ENCODE data around the gene SHB. TPM values are rescaled to one million over a fixed set of nuclear protein-coding genes. Genes with fewer than 3 reads are reported as not detected.

The SHB gene
- total RNA-seq, 1 experiment from 2014 or later = 12.2 TPM

- TF ChIP-seq PRDM15 (CRISPR knock-in tag; IDR thresholded peaks at IDR 0.05) = no peak
- no peak for TF ChIP-seq NFE2L1 (CRISPR knock-in tag; IDR thresholded peaks at IDR 0.05)
- no peak for TF ChIP-seq GABPB1 (CRISPR knock-in tag; IDR thresholded peaks at IDR 0.05)
- TF ChIP-seq ZMAT4 (CRISPR knock-in tag; IDR thresholded peaks at IDR 0.05) = no peak
- no peak for TF ChIP-seq ETV6 (CRISPR knock-in tag; IDR thresholded peaks at IDR 0.05)
These were observed 162.5 kb downstream of the SHB start (continued) for GRCh38 chr9:37906312-37907239.

GRCh38 chr9:37905776-37906175, 163.3 kb downstream of the SHB start:
- POLR2A ChIA-PET = no interaction called here
- H3K4me1 Mint-ChIP-seq = peaks cover 18% of the 10 kb centered on the region
- H3K27me3 Mint-ChIP-seq (ENCODE audit: low read depth) = peaks cover 8% of the 10 kb centered on the region; the same call in 1 of the 2 replicates
- no peak overlapping the region; the same call in 1 of the 2 replicates for H3K4me3 Mint-ChIP-seq
- CTCF ChIA-PET = interaction anchor here (1.1 to 3.6 kb wide), 2 partner anchors 8 to 358 kb away, joined by 3 to 22 read pairs; no protein-coding TSS in a partner anchor
- TF ChIP-seq ZNF396 (CRISPR knock-in tag; IDR thresholded peaks at IDR 0.05; ENCODE audit: borderline replicate concordance) = no peak
- no peak for TF ChIP-seq HMGXB4 (CRISPR knock-in tag; IDR thresholded peaks at IDR 0.05)
- TF ChIP-seq ZNF263 (CRISPR knock-in tag; IDR thresholded peaks at IDR 0.05; ENCODE audit: low read depth) = no peak
- no peak for TF ChIP-seq CBFB (CRISPR knock-in tag; IDR thresholded peaks at IDR 0.05; ENCODE audit: low read depth)
- TF ChIP-seq JAZF1 (CRISPR knock-in tag; IDR thresholded peaks at IDR 0.05) = no peak
- no peak for TF ChIP-seq FOXP1 (CRISPR knock-in tag; IDR thresholded peaks at IDR 0.05; ENCODE audit: borderline replicate concordance)
- TF ChIP-seq RELA (CRISPR knock-in tag; IDR thresholded peaks at IDR 0.05; ENCODE audit: borderline replicate concordance) = no peak
- no peak for TF ChIP-seq PREB (CRISPR knock-in tag; IDR thresholded peaks at IDR 0.05; ENCODE audit: borderline replicate concordance)
- TF ChIP-seq SOX15 (CRISPR knock-in tag; IDR thresholded peaks at IDR 0.05) = no peak
- TF ChIP-seq FOXJ3 (CRISPR knock-in tag; IDR thresholded peaks at IDR 0.05; ENCODE audit: borderline replicate concordance) = no peak
- TF ChIP-seq ZSCAN18 (CRISPR knock-in tag; IDR thresholded peaks at IDR 0.05) = no peak
- no peak for TF ChIP-seq MYBL2 (CRISPR knock-in tag; IDR thresholded peaks at IDR 0.05)
- TF ChIP-seq EMX1 (CRISPR knock-in tag; IDR thresholded peaks at IDR 0.05) = no peak
- no peak for TF ChIP-seq TCF7 (CRISPR knock-in tag; IDR thresholded peaks at IDR 0.05; ENCODE audit: low read depth)
- no peak for TF ChIP-seq ESRRA (CRISPR knock-in tag; IDR thresholded peaks at IDR 0.05; ENCODE audit: borderline replicate concordance)
- no peak for TF ChIP-seq RORB (CRISPR knock-in tag; IDR thresholded peaks at IDR 0.05)
- TF ChIP-seq ATF1 (CRISPR knock-in tag; IDR thresholded peaks at IDR 0.05) = no peak
- no peak for TF ChIP-seq CREM (CRISPR knock-in tag; IDR thresholded peaks at IDR 0.05)
- no peak for TF ChIP-seq SMAD4 (CRISPR knock-in tag; IDR thresholded peaks at IDR 0.05)
- no peaks in the 10 kb centered on the region for H3K9me3 Mint-ChIP-seq
- peaks cover under 1% of the 10 kb centered on the region; the same call in 1 of the 2 replicates for H3K36me3 Mint-ChIP-seq
- ATAC-seq (no peak), DNase-seq (ENCODE audit: low spot score) (no peak)
- H3K27ac Mint-ChIP-seq = no peak overlapping the region

Data from WTC11 (cell line).